ENCODE measurements around the gene PNO1. TPM values are rescaled to one million over a fixed set of nuclear protein-coding genes. Genes with fewer than 3 reads are reported as not detected.
A peak's percentile ranks its signal among the peaks of the same experiment; 100 is the strongest.

The PNO1 gene
- polyA plus RNA-seq, 1 donor (not counting 4 experiments of a cell fraction or from before 2014, with no cell fraction given), result 22.5 TPM

- H3K4me1 ChIP-seq (ENCODE audit: control insufficient read depth, extremely low read depth, insufficient read depth, low read length), result peaks cover 22% of the 10 kb centered on the region
- no peak for FAIRE-seq
- dilution Hi-C loops (cut with MboI; ENCODE audit: extremely low pct_ligation_motif_present, low sequenced_read_pairs), result no loop called here
These were observed 38.5 kb downstream of the PNO1 start for GRCh38 chr2:68196120-68196716.

DNA sequence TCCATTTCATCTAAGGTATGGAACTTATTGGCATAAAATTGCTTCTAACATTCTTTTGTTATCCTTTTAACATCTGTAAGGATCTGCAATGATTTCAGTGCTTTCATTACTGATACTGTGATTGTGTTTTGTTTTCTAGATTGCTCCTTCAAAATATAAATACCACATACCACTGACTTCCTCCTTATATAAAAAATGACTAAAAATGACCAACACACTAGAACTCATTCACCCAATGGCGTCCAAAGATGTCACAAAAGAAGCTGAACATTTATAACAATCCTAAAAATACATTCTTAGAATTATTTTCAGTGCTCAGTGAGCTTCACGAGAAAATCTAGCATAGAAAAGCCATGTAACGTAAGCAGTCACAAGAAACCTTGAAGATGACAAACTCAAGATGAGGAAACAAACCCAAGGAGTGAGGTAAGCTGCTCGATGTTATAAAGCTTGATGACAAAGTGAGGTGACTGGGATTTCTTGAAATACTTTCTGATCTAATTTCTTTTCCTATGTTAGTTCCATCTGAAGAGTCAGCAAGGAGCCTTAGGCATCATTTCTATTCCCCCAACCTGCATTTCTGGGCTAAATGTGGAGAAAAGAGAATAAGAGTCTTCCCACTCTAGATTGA lies 42.6 kb downstream of the PNO1 start:
- Histone ChIP-seq H3K27ac (ENCODE audit: control insufficient read depth, insufficient read depth, low read length) (no peak overlapping the region), H3K9me3 (ENCODE audit: control insufficient read depth, low read depth, low read length) (no peaks in the 10 kb centered on the region), H3K79me2 (ENCODE audit: control insufficient read depth, insufficient read depth, low read length) (peaks cover 82% of the 10 kb centered on the region), H3K9ac (ENCODE audit: control insufficient read depth, extremely low read depth, insufficient read depth, low read length) (no peak overlapping the region), H3K27me3 (ENCODE audit: control insufficient read depth, extremely low read depth, insufficient read depth, low read length) (no peaks in the 10 kb centered on the region), H3K4me2 (ENCODE audit: control insufficient read depth, extremely low read depth, insufficient read depth, low read depth, low read length) (no peak overlapping the region), H4K20me1 (ENCODE audit: control insufficient read depth, extremely low read depth, insufficient read depth, low read length) (no peaks in the 10 kb centered on the region), H3K4me1 (ENCODE audit: control insufficient read depth, extremely low read depth, insufficient read depth, low read length) (no peaks in the 10 kb centered on the region), H3K4me3 (ENCODE audit: control insufficient read depth in 2 of 3, extremely low read depth in 1 of 3, insufficient read depth in 2 of 3, low read depth in 1 of 3, low read length in 3 of 3) (no peak overlapping the region), H3K36me3 (ENCODE audit: control insufficient read depth in 2 of 2, extremely low read depth in 1 of 2, insufficient read depth in 2 of 2, low read length in 2 of 2) (no peaks in the 10 kb centered on the region), H2AFZ (ENCODE audit: control insufficient read depth, low read length) (no peak overlapping the region), H3K9me1 (ENCODE audit: control insufficient read depth, extremely low read depth, insufficient read depth, low read length) (no peaks in the 10 kb centered on the region)
- no peak for DNase-seq (ENCODE audit: low read depth, low spot score)
- TF ChIP-seq, protein P1, sequence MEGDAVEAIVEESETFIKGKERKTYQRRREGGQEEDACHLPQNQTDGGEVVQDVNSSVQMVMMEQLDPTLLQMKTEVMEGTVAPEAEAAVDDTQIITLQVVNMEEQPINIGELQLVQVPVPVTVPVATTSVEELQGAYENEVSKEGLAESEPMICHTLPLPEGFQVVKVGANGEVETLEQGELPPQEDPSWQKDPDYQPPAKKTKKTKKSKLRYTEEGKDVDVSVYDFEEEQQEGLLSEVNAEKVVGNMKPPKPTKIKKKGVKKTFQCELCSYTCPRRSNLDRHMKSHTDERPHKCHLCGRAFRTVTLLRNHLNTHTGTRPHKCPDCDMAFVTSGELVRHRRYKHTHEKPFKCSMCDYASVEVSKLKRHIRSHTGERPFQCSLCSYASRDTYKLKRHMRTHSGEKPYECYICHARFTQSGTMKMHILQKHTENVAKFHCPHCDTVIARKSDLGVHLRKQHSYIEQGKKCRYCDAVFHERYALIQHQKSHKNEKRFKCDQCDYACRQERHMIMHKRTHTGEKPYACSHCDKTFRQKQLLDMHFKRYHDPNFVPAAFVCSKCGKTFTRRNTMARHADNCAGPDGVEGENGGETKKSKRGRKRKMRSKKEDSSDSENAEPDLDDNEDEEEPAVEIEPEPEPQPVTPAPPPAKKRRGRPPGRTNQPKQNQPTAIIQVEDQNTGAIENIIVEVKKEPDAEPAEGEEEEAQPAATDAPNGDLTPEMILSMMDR (optimal IDR thresholded peaks at IDR 0.05 in 1 of 3, IDR thresholded peaks at IDR 0.05 in 1 of 3, conservative IDR thresholded peaks at IDR 0.05 in 1 of 3; ENCODE audit: extremely low read depth in 1 of 3, insufficient read depth in 2 of 3, low read length in 3 of 3), result no peak
- no peak for TF ChIP-seq EZH2 (IDR thresholded peaks at IDR 0.05; ENCODE audit: low read length)
- dilution Hi-C loops (cut with MboI; ENCODE audit: extremely low pct_ligation_motif_present, low sequenced_read_pairs), result no loop called here
- FAIRE-seq, result no peak

More at GRCh38 chr2:68196120-68196716, 38.5 kb downstream of the PNO1 start:
- Histone ChIP-seq H3K4me3 (ENCODE audit: control insufficient read depth in 2 of 3, extremely low read depth in 1 of 3, insufficient read depth in 2 of 3, low read depth in 1 of 3, low read length in 3 of 3) (no peak overlapping the region), H3K27me3 (ENCODE audit: control insufficient read depth, extremely low read depth, insufficient read depth, low read length) (no peaks in the 10 kb centered on the region), H4K20me1 (ENCODE audit: control insufficient read depth, extremely low read depth, insufficient read depth, low read length) (no peaks in the 10 kb centered on the region), H3K36me3 (ENCODE audit: control insufficient read depth in 2 of 2, extremely low read depth in 1 of 2, insufficient read depth in 2 of 2, low read length in 2 of 2) (no peaks in the 10 kb centered on the region), H3K4me2 (ENCODE audit: control insufficient read depth, extremely low read depth, insufficient read depth, low read depth, low read length) (no peak overlapping the region), H3K9me1 (ENCODE audit: control insufficient read depth, extremely low read depth, insufficient read depth, low read length) (no peaks in the 10 kb centered on the region), H2AFZ (ENCODE audit: control insufficient read depth, low read length) (no peak overlapping the region), H3K9me3 (ENCODE audit: control insufficient read depth, low read depth, low read length) (no peaks in the 10 kb centered on the region), H3K27ac (ENCODE audit: control insufficient read depth, insufficient read depth, low read length) (peak overlapping the region; percentile 23), H3K9ac (ENCODE audit: control insufficient read depth, extremely low read depth, insufficient read depth, low read length) (no peak overlapping the region), H3K79me2 (ENCODE audit: control insufficient read depth, insufficient read depth, low read length) (peaks cover 80% of the 10 kb centered on the region)
- no peak for DNase-seq (ENCODE audit: low read depth, low spot score)
- TF ChIP-seq, protein P1 (optimal IDR thresholded peaks at IDR 0.05 in 1 of 3, IDR thresholded peaks at IDR 0.05 in 1 of 3, conservative IDR thresholded peaks at IDR 0.05 in 1 of 3; ENCODE audit: extremely low read depth in 1 of 3, insufficient read depth in 2 of 3, low read length in 3 of 3), result peak in 2 of 3 experiments; percentile 34 to 56
- no peak for TF ChIP-seq EZH2 (IDR thresholded peaks at IDR 0.05; ENCODE audit: low read length)
